ENCODE results near the gene MYRF.

MYRF gene

GRCh38 chr11:61762223-61762615, 9.8 kb downstream of the MYRF start:
- TF ChIP-seq, protein P1, sequence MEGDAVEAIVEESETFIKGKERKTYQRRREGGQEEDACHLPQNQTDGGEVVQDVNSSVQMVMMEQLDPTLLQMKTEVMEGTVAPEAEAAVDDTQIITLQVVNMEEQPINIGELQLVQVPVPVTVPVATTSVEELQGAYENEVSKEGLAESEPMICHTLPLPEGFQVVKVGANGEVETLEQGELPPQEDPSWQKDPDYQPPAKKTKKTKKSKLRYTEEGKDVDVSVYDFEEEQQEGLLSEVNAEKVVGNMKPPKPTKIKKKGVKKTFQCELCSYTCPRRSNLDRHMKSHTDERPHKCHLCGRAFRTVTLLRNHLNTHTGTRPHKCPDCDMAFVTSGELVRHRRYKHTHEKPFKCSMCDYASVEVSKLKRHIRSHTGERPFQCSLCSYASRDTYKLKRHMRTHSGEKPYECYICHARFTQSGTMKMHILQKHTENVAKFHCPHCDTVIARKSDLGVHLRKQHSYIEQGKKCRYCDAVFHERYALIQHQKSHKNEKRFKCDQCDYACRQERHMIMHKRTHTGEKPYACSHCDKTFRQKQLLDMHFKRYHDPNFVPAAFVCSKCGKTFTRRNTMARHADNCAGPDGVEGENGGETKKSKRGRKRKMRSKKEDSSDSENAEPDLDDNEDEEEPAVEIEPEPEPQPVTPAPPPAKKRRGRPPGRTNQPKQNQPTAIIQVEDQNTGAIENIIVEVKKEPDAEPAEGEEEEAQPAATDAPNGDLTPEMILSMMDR (conservative IDR thresholded peaks at IDR 0.05; ENCODE audit: low read length) = no peak
- no peak for TF ChIP-seq EZH2phosphoT487 (IDR thresholded peaks at IDR 0.05; ENCODE audit: borderline replicate concordance)
- no peak overlapping the region for H3K9ac ChIP-seq (ENCODE audit: low read depth, low read length, poor library complexity, severe bottlenecking)
- no peaks in the 10 kb centered on the region for H3K9me3 ChIP-seq (ENCODE audit: insufficient read depth, low read depth, low read length)
- H2AFZ ChIP-seq (ENCODE audit: low read length) = no peak overlapping the region
- no peaks in the 10 kb centered on the region for H3K79me2 ChIP-seq (ENCODE audit: insufficient read depth, low read length)
- no peak overlapping the region for H3K4me3 ChIP-seq (ENCODE audit: low read length, poor library complexity, severe bottlenecking)
- H4K20me1 ChIP-seq (ENCODE audit: insufficient read depth, low read length, poor library complexity, severe bottlenecking) = no peaks in the 10 kb centered on the region
- H3F3A ChIP-seq (ENCODE audit: low read depth) = no peaks in the 10 kb centered on the region
- H3K27me3 ChIP-seq (ENCODE audit: insufficient read depth, low read length, poor library complexity, severe bottlenecking) = no peaks in the 10 kb centered on the region
- no peaks in the 10 kb centered on the region for H3K36me3 ChIP-seq (ENCODE audit: insufficient read depth, low read length)
- no peaks in the 10 kb centered on the region for H3K9me2 ChIP-seq (replicated peaks; ENCODE audit: low read depth, low read length)
- H3K4me2 ChIP-seq (ENCODE audit: low read depth, low read length, poor library complexity, severe bottlenecking) = no peak overlapping the region
- H3K4me1 ChIP-seq (ENCODE audit: insufficient read depth, low read length, poor library complexity, severe bottlenecking) = peaks cover 1% of the 10 kb centered on the region

- Histone ChIP-seq H4K20me1 (ENCODE audit: insufficient read depth, low read length, poor library complexity, severe bottlenecking) (no peaks in the 10 kb centered on the region), H3F3A (ENCODE audit: low read depth) (no peaks in the 10 kb centered on the region), H3K9me3 (ENCODE audit: insufficient read depth, low read depth, low read length) (no peaks in the 10 kb centered on the region), H3K36me3 (ENCODE audit: insufficient read depth, low read length) (no peaks in the 10 kb centered on the region), H2AFZ (ENCODE audit: low read length) (no peak overlapping the region), H3K4me1 (ENCODE audit: insufficient read depth, low read length, poor library complexity, severe bottlenecking) (no peaks in the 10 kb centered on the region), H3K79me2 (ENCODE audit: insufficient read depth, low read length) (no peaks in the 10 kb centered on the region), H3K9ac (ENCODE audit: low read depth, low read length, poor library complexity, severe bottlenecking) (no peak overlapping the region), H3K4me3 (ENCODE audit: low read length, poor library complexity, severe bottlenecking) (no peak overlapping the region), H3K9me2 (replicated peaks; ENCODE audit: low read depth, low read length) (no peaks in the 10 kb centered on the region), H3K27me3 (ENCODE audit: insufficient read depth, low read length, poor library complexity, severe bottlenecking) (no peaks in the 10 kb centered on the region), H3K4me2 (ENCODE audit: low read depth, low read length, poor library complexity, severe bottlenecking) (no peak overlapping the region)
- TF ChIP-seq EZH2phosphoT487 (IDR thresholded peaks at IDR 0.05; ENCODE audit: borderline replicate concordance) = no peak
- TF ChIP-seq, protein P1 (conservative IDR thresholded peaks at IDR 0.05; ENCODE audit: low read length) = no peak
Observed at GRCh38 chr11:61762798-61763197, 10.4 kb downstream of the MYRF start.

GRCh38 chr11:61763930-61764605, 11.6 kb downstream of the MYRF start:
- Histone ChIP-seq H3K9ac (ENCODE audit: low read depth, low read length, poor library complexity, severe bottlenecking) (no peak overlapping the region), H3K4me3 (ENCODE audit: low read length, poor library complexity, severe bottlenecking) (no peak overlapping the region), H4K20me1 (ENCODE audit: insufficient read depth, low read length, poor library complexity, severe bottlenecking) (no peaks in the 10 kb centered on the region), H2AFZ (ENCODE audit: low read length) (no peak overlapping the region), H3K4me1 (ENCODE audit: insufficient read depth, low read length, poor library complexity, severe bottlenecking) (no peaks in the 10 kb centered on the region), H3K9me3 (ENCODE audit: insufficient read depth, low read depth, low read length) (no peaks in the 10 kb centered on the region), H3K27me3 (ENCODE audit: insufficient read depth, low read length, poor library complexity, severe bottlenecking) (no peaks in the 10 kb centered on the region), H3K36me3 (ENCODE audit: insufficient read depth, low read length) (no peaks in the 10 kb centered on the region), H3K79me2 (ENCODE audit: insufficient read depth, low read length) (no peaks in the 10 kb centered on the region), H3K9me2 (replicated peaks; ENCODE audit: low read depth, low read length) (no peaks in the 10 kb centered on the region), H3K4me2 (ENCODE audit: low read depth, low read length, poor library complexity, severe bottlenecking) (no peak overlapping the region), H3F3A (ENCODE audit: low read depth) (no peaks in the 10 kb centered on the region)
- TF ChIP-seq, protein P1 (conservative IDR thresholded peaks at IDR 0.05; ENCODE audit: low read length) = no peak
- TF ChIP-seq EZH2phosphoT487 (IDR thresholded peaks at IDR 0.05; ENCODE audit: borderline replicate concordance) = no peak
